Measurements from ENCODE around the gene PLA2G2A. TPM values are rescaled to one million over a fixed set of nuclear protein-coding genes. Genes with fewer than 3 reads are reported as not detected.
"Not testable (repeated sequence)": the region's sequence is repeated elsewhere in the genome, so short reads cannot be mapped to it uniquely, and the experiment has no call there.

Gene PLA2G2A
- total and polyA plus RNA-seq, 2 of the 8 experiments (the other 6 are each of a cell fraction or from before 2014, with no cell fraction given) = 0.69 to 3.7 TPM

DNA sequence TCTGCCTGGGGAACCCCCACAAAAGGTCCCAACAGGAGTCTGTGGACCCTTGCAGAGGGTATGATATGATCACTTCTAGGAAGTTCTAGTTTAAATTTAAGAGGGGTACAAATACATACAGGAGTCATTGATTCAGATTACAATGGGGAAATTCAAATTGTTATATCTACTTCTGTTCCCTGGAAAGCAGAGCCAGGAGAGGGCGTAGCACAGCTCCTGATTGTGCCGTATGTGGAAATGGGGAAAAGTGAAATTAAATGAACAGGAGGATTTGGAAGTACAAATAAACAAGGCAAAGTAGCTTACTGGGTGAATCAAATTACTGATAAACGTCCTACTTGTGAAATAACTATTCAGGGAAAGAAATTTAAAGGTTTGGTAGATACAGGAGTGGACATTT lies 19.4 kb upstream of the PLA2G2A start:
- FAIRE-seq; H4K20me1 ChIP-seq (replicated peaks in 1 of 2; ENCODE audit: control insufficient read depth in 1 of 2, insufficient read depth in 2 of 2, low read length in 2 of 2); CTCF ChIA-PET (ENCODE audit: partially characterized antibody); H3K4ac ChIP-seq (replicated peaks; ENCODE audit: insufficient read length, low read depth, low read length); H2BK20ac ChIP-seq (ENCODE audit: low read length); H3K4me1 ChIP-seq (replicated peaks in 1 of 4; ENCODE audit: control insufficient read depth in 3 of 4, insufficient read depth in 4 of 4, low read length in 3 of 4); H3K14ac ChIP-seq (ENCODE audit: insufficient read length); H4K8ac ChIP-seq (ENCODE audit: extremely low read depth, insufficient read depth, low read length); H4K5ac ChIP-seq (ENCODE audit: insufficient read length, low read depth, low read length); H3K4me2 ChIP-seq (ENCODE audit: insufficient read depth in 1 of 2, low read depth in 2 of 2, low read length in 2 of 2); H3K56ac ChIP-seq (replicated peaks; ENCODE audit: insufficient read length, low read depth, low read length); H3K9ac ChIP-seq (replicated peaks in 1 of 4; ENCODE audit: extremely low read depth in 1 of 4, low read depth in 3 of 4, low read length in 3 of 4); H3K18ac ChIP-seq (ENCODE audit: extremely low read depth, low read length); H3K4me3 ChIP-seq (ENCODE audit: extremely low read depth in 1 of 4, insufficient read depth in 2 of 4, low read depth in 3 of 4, low read length in 4 of 4); H3K27me3 ChIP-seq (replicated peaks in 1 of 4; ENCODE audit: control insufficient read depth in 3 of 4, extremely low read depth in 1 of 4, insufficient read depth in 3 of 4, low read length in 3 of 4); H2AK5ac ChIP-seq (ENCODE audit: low read depth, low read length); H3K23me2 ChIP-seq (ENCODE audit: low read depth, low read length); H3K23ac ChIP-seq (ENCODE audit: insufficient read length); H3K36me3 ChIP-seq (ENCODE audit: control insufficient read depth in 2 of 4, insufficient read depth in 4 of 4, low read length in 3 of 4); H3K79me1 ChIP-seq (ENCODE audit: low read depth, low read length); H2BK12ac ChIP-seq (ENCODE audit: low read depth, low read length); H3K79me2 ChIP-seq (ENCODE audit: control insufficient read depth in 1 of 2, insufficient read depth in 2 of 2, low read length in 2 of 2); H3K27ac ChIP-seq (ENCODE audit: low read depth, low read length); H2BK15ac ChIP-seq (ENCODE audit: low read length); H2BK5ac ChIP-seq (ENCODE audit: low read depth, low read length); H2AFZ ChIP-seq (ENCODE audit: low read length); POLR2A ChIA-PET (ENCODE audit: partially characterized antibody); H2BK120ac ChIP-seq (replicated peaks; ENCODE audit: low read depth, low read length); H4K91ac ChIP-seq (replicated peaks; ENCODE audit: insufficient read length, low read length); DNase-seq (ENCODE audit: low read depth in 1 of 2, low spot score in 2 of 2): not testable (repeated sequence)
- WGBS, 2 experiments (ENCODE audit: extremely low coverage in 1 of 2, insufficient coverage in 1 of 2, insufficient read length in 1 of 2, insufficient replicate concordance in 2 of 2, low coverage in 1 of 2, low lambda C conversion rate in 2 of 2, missing lambda C conversion rate in 1 of 2) = 79% methylated on average over 3 of the region's 3 CpGs; no CpG with 5 or more reads in 1 of the 2 experiments
- H3K9me3 ChIP-seq (ENCODE audit: insufficient read depth in 2 of 2, low read depth in 1 of 2, low read length in 1 of 2) = peaks cover 29 to 31% of the 10 kb centered on the region in 2 experiments
